HEK293 (cell line): ENCODE measurements around the gene PSMD9.
"Not testable (repeated sequence)": the region's sequence is repeated elsewhere in the genome, so short reads cannot be mapped to it uniquely, and the experiment has no call there.

Experiments
- CTCF ChIA-PET: fragments of 350-600 bp; formaldehyde crosslinking; extraction: SDS; loops from one replicate; lab custom pipeline; 2021; ENCODE audit warnings: antibody characterized with exemption; lab: Yijun Ruan, JAX
- POLR2A ChIA-PET: fragments of 300-600 bp; formaldehyde crosslinking; extraction: SDS; loops from one replicate; lab custom pipeline; 2020; ENCODE audit warnings: antibody characterized with exemption, inconsistent platforms; lab: Yijun Ruan, JAX
- H3K27ac ChIP-seq: fragments of 200-500 bp; sonication (Bioruptor generic); 2 replicates; pipeline ENCODE4 v1.5.1; 2014; ENCODE audit warnings: low read depth, low read length, control low read depth, inconsistent platforms; ENCODE audit errors: extremely low read depth
- H3K36me3 ChIP-seq, 2 experiments: fragments of 200-500 bp in 1 of 2; sonication (Bioruptor generic) in 1 of 2; 1 replicate in 1 of 2; 2 replicates in 1 of 2; pipeline ENCODE4 v1.5.1; 2014 to 2017; ENCODE audit warnings: inconsistent platforms in 2 of 2, low read length in 2 of 2; ENCODE audit not compliant: control insufficient read depth in 2 of 2, insufficient read depth in 1 of 2
- H3K4me1 ChIP-seq: fragments of 200-500 bp; sonication (Bioruptor generic); 2 replicates; pipeline ENCODE4 v1.5.1; 2014; ENCODE audit warnings: mild to moderate bottlenecking, low read length, inconsistent platforms; ENCODE audit not compliant: control insufficient read depth, insufficient read depth
- H3K4me3 ChIP-seq: 2 replicates; pipeline ENCODE4 v1.5.1; 2011; ENCODE audit warnings: low read depth, mild to moderate bottlenecking, control low read depth, low read length, moderate library complexity
- H3K9me3 ChIP-seq: fragments of 200-500 bp; sonication (Bioruptor generic); 2 replicates; pipeline ENCODE4 v1.5.1; 2014; ENCODE audit warnings: low read depth, low read length, inconsistent platforms; ENCODE audit not compliant: control insufficient read depth, insufficient read depth
- AEBP2 ChIP-seq: fragments of 450-650 bp; formaldehyde crosslinking; IDR thresholded peaks from 2 replicates; pipeline ENCODE4 v1.5.1; 2016; ENCODE audit warnings: missing biosample characterization, missing genetic modification characterization, borderline replicate concordance
- ATF2 ChIP-seq: fragments of 450-650 bp; formaldehyde crosslinking; IDR thresholded peaks from 2 replicates; pipeline ENCODE4 v1.5.1; 2016; ENCODE audit warnings: missing biosample characterization, missing genetic modification characterization, low read depth
- FEZF1 ChIP-seq: fragments of 450-650 bp; formaldehyde crosslinking; IDR thresholded peaks from 2 replicates; pipeline ENCODE4 v1.5.1; 2016; ENCODE audit warnings: missing biosample characterization, missing genetic modification characterization
- GFI1B ChIP-seq: fragments of 450-650 bp; formaldehyde crosslinking; IDR thresholded peaks from 2 replicates; pipeline ENCODE4 v1.5.1; 2016; ENCODE audit warnings: missing biosample characterization, missing genetic modification characterization
- HOXA7 ChIP-seq: sonication (generic); formaldehyde crosslinking; IDR thresholded peaks from 2 replicates; pipeline ENCODE4 v1.8.1; 2022; ENCODE audit warnings: missing genetic modification reagents, borderline replicate concordance
- PRDM6 ChIP-seq: fragments of 450-650 bp; formaldehyde crosslinking; IDR thresholded peaks from 2 replicates; pipeline ENCODE4 v1.5.1; 2017; ENCODE audit warnings: missing biosample characterization, missing genetic modification characterization
- RBAK ChIP-seq: fragments of 450-650 bp; formaldehyde crosslinking; IDR thresholded peaks from 2 replicates; pipeline ENCODE4 v1.5.1; 2016; ENCODE audit warnings: missing biosample characterization, missing genetic modification characterization
- ZBTB48 ChIP-seq: fragments of 450-650 bp; formaldehyde crosslinking; IDR thresholded peaks from 2 replicates; pipeline ENCODE4 v1.5.1; 2016; ENCODE audit warnings: missing biosample characterization, missing genetic modification characterization
- ZFP3 ChIP-seq: fragments of 450-650 bp; formaldehyde crosslinking; IDR thresholded peaks from 2 replicates; pipeline ENCODE4 v1.5.1; 2016; ENCODE audit warnings: low read depth, missing biosample characterization, missing genetic modification characterization
- ZFP37 ChIP-seq: fragments of 450-650 bp; formaldehyde crosslinking; IDR thresholded peaks from 2 replicates; pipeline ENCODE4 v1.5.1; 2016; ENCODE audit warnings: missing biosample characterization, missing genetic modification characterization
- ZNF114 ChIP-seq: fragments of 450-650 bp; formaldehyde crosslinking; IDR thresholded peaks from 2 replicates; pipeline ENCODE4 v1.5.0; 2017; ENCODE audit warnings: missing biosample characterization, missing genetic modification characterization
- ZNF140 ChIP-seq: fragments of 450-650 bp; formaldehyde crosslinking; IDR thresholded peaks from 2 replicates; pipeline ENCODE4 v1.5.1; 2016; ENCODE audit warnings: missing biosample characterization, missing genetic modification characterization
- ZNF174 ChIP-seq: fragments of 450-650 bp; formaldehyde crosslinking; IDR thresholded peaks from 2 replicates; pipeline ENCODE4 v1.5.0; 2017; ENCODE audit warnings: missing biosample characterization, mild to moderate bottlenecking, missing genetic modification characterization
- ZNF2 ChIP-seq: fragments of 450-650 bp; formaldehyde crosslinking; IDR thresholded peaks from 2 replicates; pipeline ENCODE4 v1.5.1; 2016; ENCODE audit warnings: missing biosample characterization, missing genetic modification characterization
- ZNF239 ChIP-seq: fragments of 450-650 bp; formaldehyde crosslinking; IDR thresholded peaks from 2 replicates; pipeline ENCODE4 v1.5.1; 2016; ENCODE audit warnings: missing biosample characterization, missing genetic modification characterization
- ZNF248 ChIP-seq: fragments of 450-650 bp; formaldehyde crosslinking; IDR thresholded peaks from 2 replicates; pipeline ENCODE4 v1.5.1; 2017; ENCODE audit warnings: missing biosample characterization, missing genetic modification characterization
- ZNF280D ChIP-seq: fragments of 450-650 bp; formaldehyde crosslinking; IDR thresholded peaks from 2 replicates; pipeline ENCODE4 v1.5.1; 2016; ENCODE audit warnings: missing biosample characterization, missing genetic modification characterization
- ZNF302 ChIP-seq: fragments of 450-650 bp; formaldehyde crosslinking; IDR thresholded peaks from 2 replicates; pipeline ENCODE4 v1.5.1; 2016; ENCODE audit warnings: missing biosample characterization, missing genetic modification characterization, low read depth
- ZNF366 ChIP-seq: fragments of 450-650 bp; formaldehyde crosslinking; conservative IDR thresholded peaks from 2 replicates; pipeline ENCODE4 v1.5.1; 2016; ENCODE audit warnings: missing biosample characterization, missing genetic modification characterization
- ZNF530 ChIP-seq: fragments of 450-650 bp; formaldehyde crosslinking; IDR thresholded peaks from 2 replicates; pipeline ENCODE4 v1.5.1; 2016; ENCODE audit warnings: low read depth, missing biosample characterization, missing genetic modification characterization
- ZNF596 ChIP-seq: fragments of 450-650 bp; IDR thresholded peaks from 2 replicates; pipeline ENCODE4 v1.5.0; 2018; ENCODE audit warnings: missing biosample characterization, mild to moderate bottlenecking, missing genetic modification characterization, moderate library complexity
- ZNF639 ChIP-seq: fragments of 450-650 bp; formaldehyde crosslinking; IDR thresholded peaks from 2 replicates; pipeline ENCODE4 v1.5.1; 2016; ENCODE audit warnings: missing biosample characterization, missing genetic modification characterization
- ZNF768 ChIP-seq: fragments of 450-650 bp; formaldehyde crosslinking; IDR thresholded peaks from 2 replicates; pipeline ENCODE4 v1.5.1; 2018; ENCODE audit warnings: missing biosample characterization, mild to moderate bottlenecking, missing genetic modification characterization
- ZXDB ChIP-seq: fragments of 450-650 bp; formaldehyde crosslinking; IDR thresholded peaks from 2 replicates; pipeline ENCODE4 v1.5.1; 2016; ENCODE audit warnings: missing biosample characterization, missing genetic modification characterization

The PSMD9 gene

GRCh38 chr12:121885129-121885528 lies 3.5 kb upstream of the PSMD9 start:
- not testable (repeated sequence) for H3K4me3 ChIP-seq, H3K9me3 ChIP-seq, H3K27ac ChIP-seq, H3K4me1 ChIP-seq, H3K36me3 ChIP-seq
- ChIA-PET CTCF (interaction anchor here (9.9 kb wide), 1 partner anchor 89 kb away, joined by 154 read pairs; the partner anchor contains the start of gene RHOF), POLR2A (interaction anchor here (0.8 kb wide), 1 partner anchor 1650 kb away, joined by 4 read pairs; no protein-coding TSS in a partner anchor)

- Histone ChIP-seq H3K9me3 (no peaks in the 10 kb centered on the region), H3K4me3 (peak overlapping the region; percentile 81), H3K36me3 (peaks cover 3 to 11% of the 10 kb centered on the region in 2 experiments; a peak in 2 of 3 replicates), H3K4me1 (0 out of 2 replicates have a peak, but pooled peaks cover 5% of the 10 kb centered on the region), H3K27ac (no peak overlapping the region)
- ChIA-PET POLR2A (interaction anchor here (0.5 to 1.9 kb wide), 22 partner anchors 16 to 338 kb away, joined by 3 to 24 read pairs (median 4); partner anchors contain the start of genes DIABLO and RHOF), CTCF (interaction anchor here (0.5 to 9.9 kb wide), 19 partner anchors 9 to 205 kb away, joined by 3 to 154 read pairs (median 3); partner anchors contain the start of gene RHOF)
- TF ChIP-seq AEBP2 (no peak), ZFP3 (tag by site-specific recombination) (no peak), ZNF2 (tag by site-specific recombination) (peak; percentile 21; the same call in 1 of the 2 replicates), ZNF174 (tag by site-specific recombination) (peak; percentile 99; the same call in 1 of the 2 replicates), ATF2 (tag by site-specific recombination) (no peak), GFI1B (peak; percentile 46; the same call in 1 of the 2 replicates), ZNF596 (no peak), ZNF530 (tag by site-specific recombination) (no peak), ZNF140 (tag by site-specific recombination) (no peak), ZNF280D (tag by site-specific recombination) (0 out of 2 replicates have a peak, but pooled peaks have one; percentile 93), ZNF302 (tag by site-specific recombination) (no peak), ZXDB (tag by site-specific recombination) (no peak), ZFP37 (tag by site-specific recombination) (no peak; the same call in 1 of the 2 replicates), ZBTB48 (tag by site-specific recombination) (no peak), HOXA7 (no peak), RBAK (tag by site-specific recombination) (no peak), ZNF114 (tag by site-specific recombination) (no peak), ZNF248 (tag by site-specific recombination) (no peak), ZNF366 (tag by site-specific recombination) (no peak), ZNF768 (peak; percentile 82; the same call in 1 of the 2 replicates), ZNF239 (tag by site-specific recombination) (0 out of 2 replicates have a peak, but pooled peaks have one; percentile 18), FEZF1 (tag by site-specific recombination) (no peak), PRDM6 (tag by site-specific recombination) (0 out of 2 replicates have a peak, but pooled peaks have one; percentile 31), ZNF639 (tag by site-specific recombination) (peak; percentile 84)
Observed at GRCh38 chr12:121888083-121888477, 510 bp upstream of the PSMD9 start.
